ENCODE data around the gene PER1.
A peak's percentile ranks its signal among the peaks of the same experiment; 100 is the strongest.

Gene PER1, protein sequence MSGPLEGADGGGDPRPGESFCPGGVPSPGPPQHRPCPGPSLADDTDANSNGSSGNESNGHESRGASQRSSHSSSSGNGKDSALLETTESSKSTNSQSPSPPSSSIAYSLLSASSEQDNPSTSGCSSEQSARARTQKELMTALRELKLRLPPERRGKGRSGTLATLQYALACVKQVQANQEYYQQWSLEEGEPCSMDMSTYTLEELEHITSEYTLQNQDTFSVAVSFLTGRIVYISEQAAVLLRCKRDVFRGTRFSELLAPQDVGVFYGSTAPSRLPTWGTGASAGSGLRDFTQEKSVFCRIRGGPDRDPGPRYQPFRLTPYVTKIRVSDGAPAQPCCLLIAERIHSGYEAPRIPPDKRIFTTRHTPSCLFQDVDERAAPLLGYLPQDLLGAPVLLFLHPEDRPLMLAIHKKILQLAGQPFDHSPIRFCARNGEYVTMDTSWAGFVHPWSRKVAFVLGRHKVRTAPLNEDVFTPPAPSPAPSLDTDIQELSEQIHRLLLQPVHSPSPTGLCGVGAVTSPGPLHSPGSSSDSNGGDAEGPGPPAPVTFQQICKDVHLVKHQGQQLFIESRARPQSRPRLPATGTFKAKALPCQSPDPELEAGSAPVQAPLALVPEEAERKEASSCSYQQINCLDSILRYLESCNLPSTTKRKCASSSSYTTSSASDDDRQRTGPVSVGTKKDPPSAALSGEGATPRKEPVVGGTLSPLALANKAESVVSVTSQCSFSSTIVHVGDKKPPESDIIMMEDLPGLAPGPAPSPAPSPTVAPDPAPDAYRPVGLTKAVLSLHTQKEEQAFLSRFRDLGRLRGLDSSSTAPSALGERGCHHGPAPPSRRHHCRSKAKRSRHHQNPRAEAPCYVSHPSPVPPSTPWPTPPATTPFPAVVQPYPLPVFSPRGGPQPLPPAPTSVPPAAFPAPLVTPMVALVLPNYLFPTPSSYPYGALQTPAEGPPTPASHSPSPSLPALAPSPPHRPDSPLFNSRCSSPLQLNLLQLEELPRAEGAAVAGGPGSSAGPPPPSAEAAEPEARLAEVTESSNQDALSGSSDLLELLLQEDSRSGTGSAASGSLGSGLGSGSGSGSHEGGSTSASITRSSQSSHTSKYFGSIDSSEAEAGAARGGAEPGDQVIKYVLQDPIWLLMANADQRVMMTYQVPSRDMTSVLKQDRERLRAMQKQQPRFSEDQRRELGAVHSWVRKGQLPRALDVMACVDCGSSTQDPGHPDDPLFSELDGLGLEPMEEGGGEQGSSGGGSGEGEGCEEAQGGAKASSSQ (N-terminal part only)

DNA sequence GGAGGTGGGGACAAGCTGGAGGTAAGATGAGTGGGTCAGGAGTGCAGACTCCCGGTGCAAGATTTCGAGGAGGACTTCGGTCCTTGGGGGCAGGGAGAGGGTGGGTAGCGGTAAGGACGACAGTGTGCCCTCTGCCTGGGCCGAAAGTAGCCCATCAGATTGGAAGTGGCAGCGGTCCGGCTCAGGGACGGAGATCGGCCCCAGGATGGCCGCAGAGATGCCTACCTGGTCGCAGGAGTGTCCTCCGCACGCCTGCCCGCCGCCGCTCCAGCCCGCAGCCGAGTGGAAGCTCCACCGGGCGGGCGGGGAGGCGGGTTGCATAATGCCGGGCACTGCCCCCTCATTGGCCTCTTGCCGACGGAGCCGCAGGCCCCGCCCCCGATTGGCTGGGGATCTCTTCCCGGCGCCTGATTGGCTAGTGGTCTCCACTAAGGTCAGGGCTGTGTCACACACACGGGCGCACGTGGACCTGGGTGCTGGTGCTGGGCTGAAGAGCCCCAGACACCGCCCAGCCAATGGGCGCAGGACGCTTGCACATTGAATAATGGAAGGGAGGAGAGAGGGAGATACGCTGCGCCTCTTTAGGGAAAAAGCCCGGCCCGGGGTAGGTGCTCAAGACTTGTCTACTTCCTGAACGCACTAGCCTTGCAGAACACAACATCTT is at the start of gene PER1:
Gene PER1, minus strand, starts transcription at position 293 of the 664 bp plus-strand sequence. CDS start 1,698 bp downstream, outside the sequence.
- DNase-seq, result peak; percentile 68

DNA sequence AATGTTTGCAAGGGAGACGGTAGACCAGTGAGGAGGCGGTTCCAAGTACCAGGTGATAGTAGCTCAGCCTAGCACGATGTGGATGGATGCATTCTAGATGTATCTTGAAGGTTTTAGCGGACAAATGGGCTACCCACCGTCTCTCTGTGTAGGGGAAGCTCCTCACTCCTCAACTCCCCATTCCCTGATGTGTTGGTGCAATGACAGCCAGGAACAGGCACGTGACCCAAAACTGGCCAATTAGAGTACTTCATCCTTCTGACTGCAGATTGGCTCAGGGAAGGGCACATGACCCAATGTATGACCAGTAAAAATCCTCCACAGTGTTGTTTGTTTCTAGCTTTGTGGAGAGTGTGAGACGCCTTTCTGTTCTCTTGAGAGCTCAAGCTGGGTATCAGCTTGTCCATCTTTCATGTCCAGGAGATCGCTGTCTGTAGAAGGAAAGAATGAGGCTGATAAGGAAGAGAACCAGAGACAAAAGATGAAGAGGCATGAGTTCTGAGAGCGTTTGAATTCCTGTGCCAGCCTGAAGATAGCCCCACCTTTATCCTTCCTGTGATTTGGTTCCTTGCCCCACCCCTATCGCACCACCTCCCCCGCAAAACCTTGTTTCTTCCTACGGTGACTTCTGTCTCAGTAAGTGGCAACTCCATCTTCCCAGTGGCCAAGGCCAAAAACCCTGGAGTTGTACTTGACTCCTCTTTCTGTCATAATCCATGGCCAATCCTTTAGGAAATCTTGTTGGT is 40.0 kb upstream of the PER1 start:
- DNase-seq, result peak; percentile 98

DNA sequence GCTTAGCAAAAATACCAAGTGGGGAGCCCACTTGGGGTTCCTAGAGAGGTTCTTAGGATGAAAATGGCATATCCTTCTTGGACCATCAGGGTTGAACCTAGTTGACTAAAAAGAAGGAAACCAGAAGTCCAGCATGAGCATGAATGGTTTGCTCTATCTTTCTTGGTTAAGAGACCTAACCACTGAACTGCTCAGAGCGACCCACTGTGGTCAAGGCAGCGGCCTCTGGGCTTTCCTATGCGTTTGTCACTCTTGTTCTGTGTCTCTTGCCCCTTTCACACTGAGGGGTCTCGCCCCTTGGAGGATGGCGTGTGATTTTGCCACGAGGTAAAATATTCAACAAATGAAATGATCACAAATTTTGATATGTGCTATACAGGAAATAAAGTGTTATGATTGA is 38.3 kb upstream of the PER1 start:
- DNase-seq, result no peak

DNA sequence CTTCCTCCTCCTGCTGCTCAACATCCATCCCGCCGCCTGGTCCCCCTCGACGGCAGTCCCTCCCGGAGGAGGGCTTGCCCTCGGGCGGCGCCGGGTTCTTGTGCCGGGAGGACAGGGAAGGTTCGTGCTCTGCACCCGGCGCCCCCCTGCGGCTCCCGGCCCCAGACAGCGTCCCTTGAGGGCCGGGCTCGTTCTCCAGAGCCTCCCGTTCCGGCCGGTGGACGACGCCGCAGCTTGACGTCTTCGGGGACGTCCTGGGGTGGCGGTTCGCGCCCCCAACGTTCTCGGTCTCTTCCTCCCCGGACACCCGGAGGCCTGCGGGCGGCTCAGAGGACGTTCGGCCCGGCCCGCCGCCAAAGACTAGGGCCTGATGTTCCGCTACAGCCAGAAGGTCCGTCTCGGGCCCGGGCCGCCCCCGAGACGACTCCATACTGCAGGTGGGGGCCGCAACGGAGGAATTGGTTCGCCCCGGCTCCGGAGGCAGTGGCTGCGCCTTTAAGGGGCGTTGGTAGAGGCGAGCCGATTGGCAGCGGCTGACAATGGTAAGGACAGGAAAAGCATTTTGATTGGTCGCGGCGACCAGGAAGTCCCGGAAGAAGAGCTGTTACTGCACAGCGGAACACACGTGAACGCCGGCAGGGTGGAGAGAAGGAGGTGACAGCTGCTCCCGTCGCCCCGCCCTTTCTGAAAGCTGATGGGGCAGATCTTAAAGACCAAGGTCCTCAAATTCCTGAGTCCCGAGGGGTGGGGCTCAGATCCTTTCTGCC is 37.7 kb upstream of the PER1 start, which contains the start of gene BORCS6:
Gene BORCS6, minus strand, starts transcription at position 470 of the 767 bp plus-strand sequence. Its CDS starts 40 bp downstream, at position 430.
- DNase-seq, result peak; percentile 98

DNA sequence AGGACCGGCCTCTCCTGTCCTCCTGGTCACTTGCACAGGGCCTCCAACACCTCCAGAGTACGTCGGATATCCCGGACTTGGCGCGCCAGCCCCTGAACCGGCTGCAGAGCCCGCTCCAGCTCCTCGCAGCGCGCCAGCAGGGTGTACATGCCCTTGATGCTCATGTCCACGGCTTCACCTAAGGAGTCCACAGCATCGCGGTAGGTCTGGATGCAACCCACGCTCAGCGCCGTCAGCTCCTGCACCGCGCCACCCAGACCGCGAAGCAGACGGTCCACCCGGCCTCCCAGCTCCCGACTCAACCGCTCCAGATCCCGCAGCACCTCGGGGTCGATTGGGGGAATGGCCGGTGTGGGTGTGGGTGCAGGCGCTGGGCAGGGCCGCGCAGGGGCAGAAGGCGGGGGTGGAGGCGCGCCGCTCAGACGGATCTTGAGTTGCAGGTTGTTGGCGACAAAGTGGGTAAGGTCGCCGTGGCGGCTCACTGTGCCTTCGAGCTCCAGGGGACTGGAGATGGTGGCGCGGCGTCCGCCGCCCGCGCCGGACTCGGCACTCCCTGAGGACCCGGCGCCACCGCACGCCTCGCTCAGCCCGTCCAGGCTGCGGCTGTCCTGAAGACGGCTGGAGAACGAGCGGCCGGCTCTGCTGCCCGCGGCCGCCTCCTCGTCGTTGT is 37.0 kb upstream of the PER1 start:
- no peak for DNase-seq

DNA sequence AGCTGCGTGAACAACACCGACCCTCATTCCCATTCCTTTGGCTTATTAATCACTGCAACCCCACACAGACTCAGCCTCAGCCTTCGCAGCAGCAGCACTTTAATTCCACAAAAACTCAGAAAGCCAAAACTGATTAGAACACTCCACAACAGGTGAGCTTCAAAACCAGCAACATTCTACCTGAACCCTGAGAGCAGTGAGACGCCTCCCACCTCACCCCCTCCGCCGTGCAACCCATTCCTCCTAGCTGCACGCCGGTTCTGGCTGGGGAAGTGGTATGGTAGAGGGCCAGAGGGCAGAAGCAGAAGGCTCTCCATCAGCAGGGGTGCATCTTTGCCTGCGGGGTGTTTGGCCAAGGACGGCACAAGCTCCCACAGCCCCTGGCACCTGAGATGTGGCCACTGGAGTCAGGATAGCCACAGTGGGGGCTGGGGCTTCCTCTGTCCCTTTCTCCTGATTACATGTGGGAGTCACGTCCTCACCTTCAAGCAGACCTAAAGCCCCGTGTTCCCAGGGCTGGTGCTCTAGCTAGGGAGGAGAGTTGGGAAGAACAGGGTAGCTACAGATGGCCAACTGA is 36.1 kb upstream of the PER1 start:
- DNase-seq, result no peak

DNA sequence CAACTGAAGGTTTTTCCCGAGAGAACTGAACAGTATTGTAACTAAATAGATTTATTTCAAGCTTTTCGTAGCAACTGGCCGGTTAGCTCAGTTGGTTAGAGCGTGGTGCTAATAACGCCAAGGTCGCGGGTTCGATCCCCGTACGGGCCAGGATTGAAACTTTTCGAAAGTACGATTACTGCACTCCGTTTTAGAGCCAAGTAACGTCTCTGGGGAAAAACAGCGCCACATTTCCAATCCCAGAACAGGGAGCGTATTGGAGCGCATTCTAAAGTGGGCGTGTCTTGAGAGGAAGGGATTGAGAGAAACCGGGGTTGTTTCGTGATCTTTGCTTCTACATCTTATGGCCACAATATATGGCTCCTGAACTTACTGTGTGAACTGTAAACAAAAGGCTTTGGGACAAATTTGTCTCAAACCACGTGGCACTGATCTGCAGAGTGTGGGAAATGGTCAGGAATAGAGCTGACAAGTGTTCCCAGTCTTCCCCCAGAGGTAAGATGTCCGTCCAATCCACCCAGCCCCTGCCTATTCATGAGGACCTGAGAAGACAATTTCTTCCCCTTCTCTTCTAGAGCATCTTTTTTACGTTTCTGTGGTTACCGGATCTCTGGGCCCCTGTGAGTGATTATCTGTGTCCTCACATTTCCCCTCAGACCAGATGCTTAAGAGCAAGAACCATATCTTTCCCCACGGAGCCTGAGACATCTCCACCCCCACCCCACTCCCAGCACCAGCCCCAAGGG is 35.5 kb upstream of the PER1 start:
- peak; percentile 99 for DNase-seq

DNA sequence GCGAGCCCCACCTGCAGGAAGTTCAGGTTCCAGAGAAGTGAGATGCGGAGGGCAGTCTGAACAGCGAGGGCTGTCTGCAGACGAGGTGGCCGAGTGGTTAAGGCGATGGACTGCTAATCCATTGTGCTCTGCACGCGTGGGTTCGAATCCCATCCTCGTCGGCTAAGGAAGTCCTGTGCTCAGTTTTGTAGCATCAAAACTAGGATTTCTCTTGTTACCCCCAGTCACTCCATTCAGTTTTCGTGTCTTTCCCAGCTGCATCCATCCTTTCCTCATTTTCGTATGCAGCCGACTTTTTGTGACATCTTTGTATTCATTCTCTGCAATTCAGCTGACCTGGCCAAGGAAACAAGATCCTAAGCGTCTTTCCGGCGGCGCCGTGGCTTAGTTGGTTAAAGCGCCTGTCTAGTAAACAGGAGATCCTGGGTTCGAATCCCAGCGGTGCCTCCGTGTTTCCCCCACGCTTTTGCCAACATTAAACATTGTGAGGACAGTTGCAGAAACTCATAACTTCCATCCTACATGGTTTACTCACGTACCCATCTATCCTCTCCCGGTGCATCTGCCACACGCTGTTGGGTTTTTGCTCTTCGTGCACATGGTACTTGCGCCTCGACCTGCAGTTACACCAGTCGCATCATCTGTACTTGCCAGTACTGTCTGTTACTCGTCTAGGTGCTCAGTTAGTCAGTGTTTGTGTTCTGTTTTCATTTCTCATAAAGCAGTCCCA is 34.7 kb upstream of the PER1 start:
- DNase-seq, result peak; percentile 98

DNA sequence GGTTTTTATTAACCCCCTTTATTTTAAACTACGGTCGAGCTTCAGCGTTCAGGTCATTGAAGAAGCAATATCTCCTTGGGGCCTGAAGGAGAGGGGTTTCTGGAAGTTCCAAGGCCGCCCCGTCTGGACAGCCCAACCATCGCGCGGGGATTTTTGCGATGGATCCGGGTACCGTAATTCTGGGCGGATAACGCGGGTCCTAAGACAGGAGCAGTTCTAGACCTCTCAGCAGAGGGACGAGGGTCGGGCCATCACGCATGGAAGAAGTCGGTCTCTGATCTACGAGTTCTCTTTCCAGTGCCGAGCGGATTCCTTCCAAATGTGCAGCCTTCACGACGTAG is 34.2 kb upstream of the PER1 start:
- no peak for DNase-seq

DNA sequence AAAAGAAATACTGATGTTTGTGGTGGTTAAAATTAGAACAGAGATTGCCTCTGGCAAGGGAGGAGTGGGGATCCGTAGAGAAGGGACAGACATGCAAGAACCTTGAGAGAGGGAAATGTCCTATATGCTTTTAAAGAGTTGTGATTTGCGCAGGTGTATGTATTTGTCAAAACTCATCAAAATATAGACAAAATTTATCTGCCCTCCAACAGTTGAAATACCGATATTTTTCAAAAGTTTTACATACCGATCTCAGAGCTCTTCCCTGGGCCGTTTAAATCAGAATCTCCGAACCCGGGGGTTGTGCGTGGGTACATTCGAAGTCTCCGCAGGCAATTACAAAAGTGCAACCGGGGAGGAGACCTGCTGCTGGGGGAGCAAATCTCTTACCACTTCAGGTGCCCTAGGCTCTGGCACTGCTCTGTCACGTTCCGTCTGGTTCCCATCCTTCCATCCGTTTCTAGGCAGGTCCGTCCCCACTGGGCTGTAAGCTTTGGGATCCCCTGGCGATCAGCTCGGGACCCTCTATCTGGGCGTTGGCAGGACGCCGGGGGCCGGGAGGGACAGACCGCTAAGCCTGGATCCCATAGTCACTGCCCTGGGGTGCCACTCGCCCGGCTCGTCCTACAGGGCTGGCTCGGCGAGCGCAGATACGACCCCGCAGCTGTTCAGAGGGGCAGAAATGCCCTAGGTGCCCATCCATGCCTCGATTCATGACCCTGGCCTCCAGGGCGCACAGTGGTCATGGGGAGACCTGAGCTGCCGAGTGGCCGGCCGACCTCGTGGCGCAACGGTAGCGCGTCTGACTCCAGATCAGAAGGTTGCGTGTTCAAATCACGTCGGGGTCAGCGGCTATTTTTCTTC is 33.6 kb upstream of the PER1 start:
- peak; percentile 80 for DNase-seq

DNA sequence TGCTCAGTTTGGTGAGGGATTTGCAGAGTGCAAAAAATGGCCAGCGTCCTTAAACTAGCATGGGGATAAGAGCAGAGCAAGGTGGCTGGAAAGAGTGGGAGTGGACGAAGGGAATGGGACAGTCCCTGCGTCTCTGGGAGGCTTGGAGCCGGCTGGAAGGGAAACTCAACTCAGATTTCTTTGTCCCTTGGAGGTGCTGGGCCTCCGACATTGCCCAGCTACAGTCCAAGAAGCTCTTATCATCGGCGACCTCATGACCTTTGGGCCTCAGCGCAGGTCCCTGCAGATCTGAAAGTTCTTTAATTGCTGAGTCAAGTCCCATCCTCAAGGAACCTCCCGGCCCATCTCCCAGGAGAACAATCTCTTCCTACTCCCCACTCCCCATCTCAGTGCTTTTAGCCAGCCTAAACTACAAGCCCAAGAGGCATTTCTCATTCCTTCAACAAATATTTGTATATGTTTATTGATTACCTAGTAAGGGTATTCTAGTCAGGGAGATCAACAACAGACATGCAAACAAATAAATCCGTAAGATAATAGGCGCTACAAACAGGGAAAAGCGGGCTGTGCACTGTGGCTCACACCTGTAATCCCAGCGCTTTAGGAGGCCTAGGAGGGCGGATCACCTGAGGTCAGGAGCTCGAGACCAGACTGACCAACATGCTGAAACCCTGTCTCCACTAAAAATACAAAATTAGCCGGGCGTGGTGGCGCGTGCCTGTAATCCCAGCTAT is 25.0 kb upstream of the PER1 start:
- DNase-seq, result no peak

DNA sequence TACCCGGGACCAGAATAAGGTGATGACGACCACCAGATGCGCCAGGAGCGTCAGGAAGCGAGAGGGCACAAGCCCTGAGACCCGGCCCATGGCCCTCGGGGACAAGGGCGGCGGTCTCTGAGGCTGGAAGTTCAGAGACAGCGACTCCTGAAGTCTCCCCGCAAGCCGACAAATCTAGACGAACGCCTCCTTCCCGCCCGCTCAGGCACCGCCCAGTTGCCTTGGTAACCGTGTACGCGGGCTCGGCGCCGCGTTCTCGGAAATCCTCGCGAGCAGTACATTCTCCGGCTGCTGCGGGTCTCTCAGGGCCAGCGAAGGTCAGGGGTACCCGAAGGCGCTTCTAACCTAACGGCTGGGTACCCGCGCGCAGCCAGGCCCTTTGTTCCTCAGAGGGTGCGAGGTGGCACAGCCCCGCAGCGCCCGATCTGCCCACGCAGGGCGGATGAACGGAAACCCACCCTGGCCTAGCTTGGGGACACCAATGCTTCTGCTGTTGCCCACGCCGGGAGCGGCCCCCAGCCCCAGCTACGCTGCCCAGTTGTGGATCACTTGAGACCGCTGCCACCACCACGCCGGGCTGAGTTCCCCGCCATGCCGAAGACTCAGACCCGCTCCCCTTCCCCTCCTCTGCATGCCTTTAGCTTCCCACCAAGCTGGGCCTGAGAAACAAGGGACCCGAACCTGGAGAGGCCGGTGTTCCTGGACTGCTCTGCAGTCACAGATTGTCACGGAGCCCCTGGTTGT is 24.2 kb upstream of the PER1 start, which contains the start of gene TMEM107:
Gene TMEM107, minus strand, starts transcription at position 184 of the 744 bp plus-strand sequence. Its CDS starts 94 bp downstream, at position 90.
- peak; percentile 88 for DNase-seq

DNA sequence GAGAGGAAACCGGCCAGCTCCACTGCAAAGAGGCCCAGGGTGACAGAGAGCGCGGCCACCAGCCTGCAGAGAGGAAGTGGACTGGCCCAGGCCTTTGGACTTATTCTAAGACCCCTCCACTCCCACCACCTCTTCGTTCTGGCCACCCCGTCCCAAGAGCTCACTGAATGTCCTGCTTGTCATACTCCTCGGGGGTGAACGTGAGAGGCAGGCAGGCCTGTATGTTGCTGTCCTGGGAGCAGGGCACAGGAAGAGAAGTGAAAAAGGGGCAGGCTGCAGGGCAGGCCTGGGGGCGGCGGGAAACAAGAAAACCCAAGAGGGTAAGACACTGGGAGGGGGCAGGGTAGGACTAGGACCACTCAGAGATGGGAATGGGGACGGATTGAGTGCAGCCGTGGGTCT is 23.6 kb upstream of the PER1 start:
- DNase-seq, result no peak

DNA sequence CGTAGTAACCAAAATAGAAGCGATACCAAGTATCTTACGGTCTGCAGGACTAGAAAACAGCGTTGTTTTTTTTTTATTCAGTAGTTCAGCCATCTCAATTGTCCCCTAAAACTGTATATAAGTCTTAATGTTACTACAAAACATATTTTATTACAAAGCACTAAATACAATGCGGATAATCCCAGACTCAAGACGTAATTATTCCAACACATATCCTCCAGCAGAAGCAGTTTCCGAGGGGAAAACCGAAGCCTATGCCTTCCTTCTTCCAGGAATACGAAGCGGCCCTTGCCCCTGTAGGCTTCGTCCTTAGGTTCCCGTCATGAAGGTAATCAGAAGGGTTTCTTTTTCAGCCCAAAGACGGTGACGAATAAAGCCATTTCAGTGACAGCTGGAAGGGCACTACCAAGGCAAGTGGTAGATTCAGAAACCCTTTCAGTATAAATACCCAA is 21.7 kb upstream of the PER1 start:
- DNase-seq, result no peak

DNA sequence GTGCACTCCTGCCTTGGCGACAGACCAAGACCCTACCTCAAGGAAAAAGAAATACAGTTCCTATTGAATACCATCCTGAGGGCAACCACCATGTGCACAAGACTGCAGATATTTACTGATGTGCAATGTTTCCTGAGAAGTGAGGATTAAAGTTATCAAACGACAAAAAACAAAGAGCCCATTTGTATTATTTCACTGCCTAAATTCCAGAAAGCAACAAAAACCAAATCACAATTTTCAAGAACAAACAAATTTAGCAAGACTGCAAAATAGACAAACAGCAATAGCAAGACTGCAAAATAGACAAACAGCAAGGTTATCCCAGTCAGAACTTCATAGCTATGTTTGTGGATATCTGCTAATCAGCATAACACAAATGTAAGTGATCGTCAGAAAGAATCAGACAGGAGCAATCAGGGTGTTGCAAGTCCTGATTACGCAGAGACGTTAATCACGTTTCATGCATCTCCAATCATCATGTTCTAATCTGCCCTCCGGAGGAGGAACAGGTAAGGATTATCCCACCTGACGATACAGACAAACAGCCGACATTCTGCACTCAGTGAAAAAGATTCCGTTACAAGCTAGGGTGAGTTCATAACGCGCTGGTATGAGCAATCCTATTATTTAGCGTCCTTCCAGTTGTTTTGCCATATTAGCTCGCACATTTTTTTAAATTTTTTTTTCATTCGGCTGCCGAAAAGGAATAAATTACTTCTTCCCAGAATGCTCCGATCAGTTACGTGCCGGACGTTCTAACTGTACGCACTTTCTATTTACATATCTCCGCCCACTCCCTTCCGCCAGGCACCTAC is 21.1 kb upstream of the PER1 start:
- DNase-seq, result peak; percentile 97

Data from NCI-H2171 treated with DMSO at 0.1 percent for 48 hours (cell line).